ENCODE measurements around the gene GOLGA6A. TPM values are rescaled to one million over a fixed set of nuclear protein-coding genes. Genes with fewer than 3 reads are reported as not detected.

The GOLGA6A gene
- not detected in 2 replicates for total RNA-seq

DNA sequence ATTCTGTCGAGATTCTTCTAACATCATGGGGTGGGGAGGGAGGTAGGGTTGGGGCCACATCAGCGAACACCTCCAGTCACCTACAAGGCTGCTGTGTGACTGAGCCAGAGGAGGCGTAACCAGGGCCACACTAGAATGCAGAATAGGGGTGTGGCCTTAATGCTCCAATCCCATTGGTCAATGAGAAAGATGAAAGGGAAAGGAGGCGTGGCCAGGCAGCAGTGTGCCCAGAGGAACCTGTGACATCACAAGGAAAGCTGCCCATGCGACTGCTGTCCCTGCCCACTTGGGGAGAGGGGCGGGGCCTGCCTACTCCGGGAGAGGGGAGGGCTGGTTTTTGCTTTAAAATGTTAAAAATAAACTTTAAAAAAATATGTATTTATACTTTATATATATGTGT, at the start of gene GOLGA6A:
Gene GOLGA6A (minus strand): TSS at position 101 of the 400 bp plus-strand sequence. CDS start 41 bp downstream, at position 60.

GRCh38 chr15:74130155-74130848, 48.0 kb upstream of the GOLGA6A start, which contains the start of gene ISLR2:
Gene ISLR2, plus strand, starts transcription at chr15:74130586. Its CDS starts 2,169 bp downstream, at chr15:74132755.

Other genes starting within 250 kb of the GOLGA6A start
- gene TBC1D21, start 209.0 kb downstream of the GOLGA6A start, total RNA-seq, result not detected in 2 replicates
- 43.4 and 44.7 TPM in 2 replicates for gene LOXL1, start 156.1 kb downstream of the GOLGA6A start, total RNA-seq
- 20.8 and 23.7 TPM in 2 replicates for gene STOML1, start 90.3 kb downstream of the GOLGA6A start, total RNA-seq
- gene PML, start 87.8 kb downstream of the GOLGA6A start, total RNA-seq, result 48.1 and 50.2 TPM in 2 replicates
- 0.18 TPM in 1 of 2 replicates, not detected in the other for gene ISLR2, start 48.0 kb upstream of the GOLGA6A start, total RNA-seq
- gene ISLR, start 91.2 kb upstream of the GOLGA6A start, total RNA-seq, result 136 and 187 TPM in 2 replicates
- 9.4 and 11.2 TPM in 2 replicates for gene STRA6, start 120.2 kb upstream of the GOLGA6A start, total RNA-seq
- 0.29 and 1.6 TPM in 2 replicates for gene CCDC33, start 153.8 kb upstream of the GOLGA6A start, total RNA-seq

Measured in myometrial cell (primary cell).